H1 (cell line): Measurements from ENCODE around the gene CBFA2T2. TPM values are rescaled to one million over a fixed set of nuclear protein-coding genes. Genes with fewer than 3 reads are reported as not detected.

Experiments
- CTCF ChIA-PET: fragments of 300-600 bp; sonication (Branson Sonifier 250); formaldehyde crosslinking; loops from one replicate; lab custom pipeline; 2021; ENCODE audit not compliant: partially characterized antibody; lab: Charles Lee
- POLR2A ChIA-PET: fragments of 300-600 bp; sonication (Branson Sonifier 250); formaldehyde crosslinking; loops from one replicate; lab custom pipeline; 2021; ENCODE audit warnings: inconsistent platforms; ENCODE audit not compliant: partially characterized antibody; lab: Charles Lee
- DNase-seq, 2 experiments: peaks; one replicate each; pipeline versions ENCODE4 v3.0.0 to v3.0.0-alpha.2; 2010 to 2022; ENCODE audit warnings: low spot score in 2 of 2, low read depth in 1 of 2, mixed read lengths in 1 of 2
- FAIRE-seq: peaks from 2 replicates; lab custom pipeline; 2011; peaks lifted over from hg19 to GRCh38; lab: Jason Lieb, UNC
- H2AFZ ChIP-seq: 2 replicates; pipeline ENCODE4 v1.8.1; 2012; ENCODE audit warnings: low read length, inconsistent platforms
- H2AK5ac ChIP-seq: 2 replicates; pipeline ENCODE4 v1.6.1; 2013; ENCODE audit warnings: low read depth, low read length
- H2BK120ac ChIP-seq: replicated peaks from 2 replicates; pipeline ENCODE3; 2013; ENCODE audit warnings: low read depth, low read length, inconsistent platforms
- H2BK12ac ChIP-seq: 2 replicates; pipeline ENCODE4 v1.6.1; 2013; ENCODE audit warnings: low read depth, low read length
- H2BK15ac ChIP-seq: 2 replicates; pipeline ENCODE4 v1.6.1; 2013; ENCODE audit warnings: low read length
- H2BK20ac ChIP-seq: 2 replicates; pipeline ENCODE4 v1.6.1; 2013; ENCODE audit warnings: low read length
- H2BK5ac ChIP-seq: 2 replicates; pipeline ENCODE4 v1.6.1; 2013; ENCODE audit warnings: low read depth, low read length
- H3K14ac ChIP-seq: 2 replicates; pipeline ENCODE4 v1.6.1; 2013; ENCODE audit warnings: inconsistent platforms; ENCODE audit not compliant: insufficient read length
- H3K18ac ChIP-seq: 2 replicates; pipeline ENCODE4 v1.6.1; 2013; ENCODE audit warnings: low read length; ENCODE audit errors: extremely low read depth
- H3K23ac ChIP-seq: 2 replicates; pipeline ENCODE4 v1.6.1; 2013; ENCODE audit warnings: inconsistent platforms; ENCODE audit not compliant: insufficient read length
- H3K23me2 ChIP-seq: 2 replicates; pipeline ENCODE4 v1.6.1; 2013; ENCODE audit warnings: low read depth, low read length
- H3K27ac ChIP-seq: 2 replicates; pipeline ENCODE4 v1.6.1; 2011; ENCODE audit warnings: low read depth, low read length, inconsistent platforms
- H3K27me3 ChIP-seq, 4 experiments: replicated peaks in 1 of 4; 1 replicate in 1 of 4; 2 replicates in 3 of 4; pipeline versions ENCODE4 v1.6.1 to v1.8.1; 2011 to 2013; ENCODE audit warnings: low read length in 3 of 4, mild to moderate bottlenecking in 3 of 4, inconsistent platforms in 2 of 4, mixed read lengths in 2 of 4, moderate library complexity in 1 of 4; ENCODE audit not compliant: control insufficient read depth in 3 of 4, insufficient read depth in 3 of 4; ENCODE audit errors: extremely low read depth in 1 of 4
- H3K36me3 ChIP-seq, 4 experiments: 2 replicates each; pipeline versions ENCODE4 v1.6.1 to v1.8.1; 2011 to 2013; ENCODE audit warnings: mild to moderate bottlenecking in 4 of 4, low read length in 3 of 4, moderate library complexity in 2 of 4, control low read depth in 1 of 4, inconsistent platforms in 1 of 4; ENCODE audit not compliant: insufficient read depth in 4 of 4, control insufficient read depth in 2 of 4
- H3K4ac ChIP-seq: replicated peaks from 2 replicates; pipeline ENCODE3; 2013; ENCODE audit warnings: low read length, low read depth, mixed read lengths, inconsistent platforms; ENCODE audit not compliant: insufficient read length
- H3K4me1 ChIP-seq, 4 experiments: replicated peaks in 1 of 4; 1 replicate in 1 of 4; 2 replicates in 3 of 4; pipeline versions ENCODE4 v1.6.1 to v1.8.1; 2011 to 2013; ENCODE audit warnings: low read length in 3 of 4, inconsistent platforms in 2 of 4, mixed read lengths in 1 of 4; ENCODE audit not compliant: insufficient read depth in 4 of 4, control insufficient read depth in 3 of 4
- H3K4me2 ChIP-seq, 2 experiments: 2 replicates each; pipeline versions ENCODE4 v1.6.1 to v1.8.1; 2011 to 2013; ENCODE audit warnings: low read depth in 2 of 2, low read length in 2 of 2, control low read depth in 1 of 2, inconsistent platforms in 1 of 2, mild to moderate bottlenecking in 1 of 2; ENCODE audit not compliant: insufficient read depth in 1 of 2
- H3K4me3 ChIP-seq, 4 experiments: fragments of 200-600, 300-600 bp in 1 of 4; sonication (generic), shearing (Covaris generic), sonication (Bioruptor Twin) in 1 of 4; 2 replicates each; pipeline versions ENCODE4 v1.5.1 to v1.8.1; 2011 to 2016; ENCODE audit warnings: low read length in 4 of 4, low read depth in 3 of 4, control low read depth in 2 of 4, inconsistent platforms in 2 of 4, mild to moderate bottlenecking in 2 of 4, mixed read lengths in 1 of 4, moderate library complexity in 1 of 4; ENCODE audit not compliant: insufficient read depth in 2 of 4; ENCODE audit errors: extremely low read depth in 1 of 4
- H3K56ac ChIP-seq: replicated peaks from 2 replicates; pipeline ENCODE3; 2013; ENCODE audit warnings: low read depth, mild to moderate bottlenecking, mixed read lengths, low read length, inconsistent platforms; ENCODE audit not compliant: insufficient read length
- H3K79me1 ChIP-seq: 2 replicates; pipeline ENCODE4 v1.6.1; 2013; ENCODE audit warnings: low read depth, low read length, control low read depth
- H3K79me2 ChIP-seq, 2 experiments: 2 replicates each; pipeline versions ENCODE4 v1.6.1 to v1.8.1; 2012 to 2013; ENCODE audit warnings: low read length in 2 of 2, mild to moderate bottlenecking in 2 of 2, inconsistent platforms in 1 of 2; ENCODE audit not compliant: insufficient read depth in 2 of 2, control insufficient read depth in 1 of 2
- H3K9ac ChIP-seq, 4 experiments: replicated peaks in 1 of 4; 1 replicate in 1 of 4; 2 replicates in 3 of 4; pipeline versions ENCODE4 v1.6.1 to v1.8.1; 2011 to 2013; ENCODE audit warnings: low read depth in 3 of 4, low read length in 3 of 4, control low read depth in 2 of 4, mild to moderate bottlenecking in 2 of 4, moderate library complexity in 2 of 4, inconsistent platforms in 1 of 4; ENCODE audit errors: extremely low read depth in 1 of 4
- H3K9me3 ChIP-seq, 2 experiments: 2 replicates each; pipeline versions ENCODE4 v1.6.1 to v1.8.1; 2012 to 2013; ENCODE audit warnings: mild to moderate bottlenecking in 2 of 2, moderate library complexity in 2 of 2, control low read depth in 1 of 2, inconsistent platforms in 1 of 2, low read depth in 1 of 2, low read length in 1 of 2, mixed read lengths in 1 of 2; ENCODE audit not compliant: insufficient read depth in 2 of 2
- H4K20me1 ChIP-seq, 2 experiments: replicated peaks in 1 of 2; 2 replicates each; pipeline versions ENCODE3 to v1.8.1; 2011 to 2013; ENCODE audit warnings: inconsistent platforms in 2 of 2, low read length in 2 of 2, mild to moderate bottlenecking in 1 of 2; ENCODE audit not compliant: insufficient read depth in 2 of 2, control insufficient read depth in 1 of 2
- H4K5ac ChIP-seq: 2 replicates; pipeline ENCODE4 v1.6.1; 2013; ENCODE audit warnings: low read length, low read depth, mixed read lengths, inconsistent platforms; ENCODE audit not compliant: insufficient read length
- H4K8ac ChIP-seq: 2 replicates; pipeline ENCODE4 v1.8.0; 2013; ENCODE audit warnings: mild to moderate bottlenecking, moderate library complexity, low read length, inconsistent platforms; ENCODE audit not compliant: insufficient read depth; ENCODE audit errors: extremely low read depth
- H4K91ac ChIP-seq: replicated peaks from 2 replicates; pipeline ENCODE3; 2013; ENCODE audit warnings: low read length, mixed read lengths, inconsistent platforms; ENCODE audit not compliant: insufficient read length
- CHD1 ChIP-seq: IDR thresholded peaks from 2 replicates; pipeline ENCODE4 v1.6.1; 2012; ENCODE audit warnings: low read depth, low read length, improper control_type of control experiment
- HDAC2 ChIP-seq, 2 experiments: fragments of 300-600 bp in 1 of 2; sonication (generic) in 1 of 2; IDR thresholded peaks; 2 replicates each; pipeline ENCODE4 v1.6.1; 2011 to 2012; ENCODE audit warnings: low read depth in 2 of 2, low read length in 2 of 2, mild to moderate bottlenecking in 2 of 2, moderate library complexity in 2 of 2, borderline replicate concordance in 1 of 2, inconsistent platforms in 1 of 2
- JUN ChIP-seq: IDR thresholded peaks from 2 replicates; pipeline ENCODE4 v1.6.1; 2011; ENCODE audit warnings: low read depth, mild to moderate bottlenecking, improper control_type of control experiment, low read length
- NANOG ChIP-seq: IDR thresholded peaks from 2 replicates; pipeline ENCODE4 v1.6.1; 2011; ENCODE audit warnings: low read length, low read depth, mild to moderate bottlenecking, inconsistent platforms; ENCODE audit not compliant: insufficient read depth, poor library complexity, severe bottlenecking
- POLR2AphosphoS5 ChIP-seq: IDR thresholded peaks from 2 replicates; pipeline ENCODE4 v1.6.1; 2011; ENCODE audit warnings: low read depth, low read length
- POU5F1 ChIP-seq: IDR thresholded peaks from 2 replicates; pipeline ENCODE4 v1.6.1; 2011; ENCODE audit warnings: low read depth, mild to moderate bottlenecking, low read length, moderate library complexity
- SIN3A ChIP-seq, 2 experiments: IDR thresholded peaks in 1 of 2; conservative IDR thresholded peaks in 1 of 2; 2 replicates each; pipeline ENCODE4 v1.6.1; 2011 to 2012; ENCODE audit warnings: low read length in 2 of 2, improper control_type of control experiment in 1 of 2, low read depth in 1 of 2, mild to moderate bottlenecking in 1 of 2
- SP4 ChIP-seq: IDR thresholded peaks from 2 replicates; pipeline ENCODE4 v1.6.1; 2012; ENCODE audit warnings: low read length, inconsistent platforms
- SUZ12 ChIP-seq: fragments of 200-600 bp; sonication (generic); IDR thresholded peaks from 2 replicates; pipeline ENCODE4 v1.6.1; 2012; ENCODE audit warnings: mild to moderate bottlenecking, inconsistent platforms, low read length, moderate library complexity, mixed read lengths
- TAF7 ChIP-seq: optimal IDR thresholded peaks from 2 replicates; pipeline ENCODE3; 2011; ENCODE audit warnings: low read depth, mild to moderate bottlenecking, inconsistent platforms, low read length, moderate library complexity, borderline replicate concordance
- TBP ChIP-seq: IDR thresholded peaks from 2 replicates; pipeline ENCODE4 v1.6.1; 2011; ENCODE audit warnings: low read depth, low read length, improper control_type of control experiment
- TEAD4 ChIP-seq: IDR thresholded peaks from 2 replicates; pipeline ENCODE4 v1.6.1; 2012; ENCODE audit warnings: low read depth, low read length, inconsistent platforms, mixed read lengths
- YY1 ChIP-seq: IDR thresholded peaks from 2 replicates; pipeline ENCODE4 v1.6.1; 2011; ENCODE audit warnings: low read depth, mild to moderate bottlenecking, low read length
- whole genome bisulfite sequencing, 2 experiments: shearing (Covaris generic) in 1 of 2; methylation state at CpG; one replicate each; pipeline versions ENCODE4 v1.1.6 to v1.1.7; 2013 to 2015; ENCODE audit warnings: low lambda C conversion rate in 2 of 2, mixed read lengths in 2 of 2, inconsistent platforms in 1 of 2, low coverage in 1 of 2, missing lambda C conversion rate in 1 of 2; ENCODE audit not compliant: insufficient replicate concordance in 2 of 2, insufficient coverage in 1 of 2, insufficient read length in 1 of 2; ENCODE audit errors: extremely low coverage in 1 of 2, missing lambda C conversion rate in 1 of 2; 5-methylcytosine and 5-hydroxymethylcytosine counted together
- polyA plus RNA-seq, 7 experiments: library from polyadenylated mRNA; depleted of rRNA in 3 of 7; stranded (reverse) in 5 of 7; unstranded in 2 of 7; fragments of >200 nt in 5 of 7; fragments of 200-250 nt in 2 of 7; gene quantifications; 1 replicate in 5 of 7; 2 replicates in 1 of 7; 4 replicates in 1 of 7; pipeline versions ENCODE4 v1.2.1 to v1.2.3, GENCODE V29; 2011 to 2013; ENCODE audit warnings: missing spikeins in 2 of 7, mixed read lengths in 2 of 7
- total RNA-seq: library from RNA; stranded (reverse); fragmentation: NEBNext Ultra II Directional; extraction: Animal tissue kit (Norgen Biotek cat#: 25700); gene quantifications from 2 replicates; pipeline ENCODE4 v1.2.1, GENCODE V29; 2021

CBFA2T2 gene
- total and polyA plus RNA-seq, 2 of the 8 experiments (the other 6 are each of a cell fraction or from before 2014, with no cell fraction given) = 11.6 to 12.9 TPM

- Histone ChIP-seq H3K9me3 (no peaks in the 10 kb centered on the region), H2BK12ac (no peak overlapping the region), H3K18ac (no peak overlapping the region), H3K56ac (no peak overlapping the region), H3K27ac (no peak overlapping the region), H3K79me2 (no peaks in the 10 kb centered on the region), H2BK5ac (no peak overlapping the region), H4K91ac (no peak overlapping the region), H3K36me3 (no peaks in the 10 kb centered on the region), H4K5ac (no peak overlapping the region), H4K8ac (no peak overlapping the region), H3K23ac (no peak overlapping the region), H3K23me2 (no peaks in the 10 kb centered on the region), H3K4ac (no peak overlapping the region), H3K4me3 (no peak overlapping the region), H2BK120ac (no peak overlapping the region), H3K14ac (no peak overlapping the region), H3K4me2 (no peak overlapping the region), H2BK20ac (no peak overlapping the region), H2AFZ (no peak overlapping the region), H3K79me1 (no peaks in the 10 kb centered on the region; the same call in 1 of the 2 replicates), H2AK5ac (no peak overlapping the region), H3K4me1 (no peaks in the 10 kb centered on the region; a peak in 1 of 7 replicates), H3K9ac (no peak overlapping the region), H2BK15ac (no peak overlapping the region), H4K20me1 (peaks cover 0 to 2% of the 10 kb centered on the region in 2 experiments), H3K27me3 (no peaks in the 10 kb centered on the region)
- ChIA-PET CTCF (no interaction called here), POLR2A (no interaction called here)
- FAIRE-seq (no peak), DNase-seq (no peak)
- 89% methylated on average over 9 of the region's 9 CpGs; no CpG with 5 or more reads in 1 of the 2 experiments for WGBS, 2 experiments
- no peak for TF ChIP-seq SP4
- no peak for TF ChIP-seq HDAC2 (IDR thresholded peaks at IDR 0.05; ENCODE audit: borderline replicate concordance in 1 of 2, low read depth in 2 of 2, low read length in 2 of 2)
- TF ChIP-seq NANOG = no peak
- TF ChIP-seq POLR2AphosphoS5 = no peak
- no peak for TF ChIP-seq YY1
- TF ChIP-seq SIN3A (conservative IDR thresholded peaks at IDR 0.05 in 1 of 2, IDR thresholded peaks at IDR 0.05 in 1 of 2; ENCODE audit: low read depth in 1 of 2, low read length in 2 of 2) = no peak
- TF ChIP-seq TAF7 = no peak
- TF ChIP-seq TBP = no peak
- TF ChIP-seq CHD1 = no peak
- TF ChIP-seq SUZ12 = no peak
- TF ChIP-seq TEAD4 = no peak
- no peak for TF ChIP-seq POU5F1
- TF ChIP-seq JUN = no peak
Observed at GRCh38 chr20:33558348-33559144, 68.7 kb downstream of the CBFA2T2 start.
